Activated gamma-delta T cell treated with anti-CD3 and anti-CD28 coated beads, Interleukin-2, amount 50 U/mL, for 16 hours (primary cell): ENCODE results near the gene CYP3A4.
"Not testable (repeated sequence)": the region's sequence is repeated elsewhere in the genome, so short reads cannot be mapped to it uniquely, and the experiment has no call there.

ENCODE experiments used
- DNase-seq: peaks from one replicate; pipeline ENCODE4 v3.0.0-alpha.2; 2020; ENCODE audit warnings: low read depth

Gene CYP3A4

GRCh38 chr7:99752356-99752755, 31.6 kb downstream of the CYP3A4 start:
- DNase-seq: no peak

GRCh38 chr7:99751322-99752052, 32.5 kb downstream of the CYP3A4 start:
- not testable (repeated sequence) for DNase-seq

DNA sequence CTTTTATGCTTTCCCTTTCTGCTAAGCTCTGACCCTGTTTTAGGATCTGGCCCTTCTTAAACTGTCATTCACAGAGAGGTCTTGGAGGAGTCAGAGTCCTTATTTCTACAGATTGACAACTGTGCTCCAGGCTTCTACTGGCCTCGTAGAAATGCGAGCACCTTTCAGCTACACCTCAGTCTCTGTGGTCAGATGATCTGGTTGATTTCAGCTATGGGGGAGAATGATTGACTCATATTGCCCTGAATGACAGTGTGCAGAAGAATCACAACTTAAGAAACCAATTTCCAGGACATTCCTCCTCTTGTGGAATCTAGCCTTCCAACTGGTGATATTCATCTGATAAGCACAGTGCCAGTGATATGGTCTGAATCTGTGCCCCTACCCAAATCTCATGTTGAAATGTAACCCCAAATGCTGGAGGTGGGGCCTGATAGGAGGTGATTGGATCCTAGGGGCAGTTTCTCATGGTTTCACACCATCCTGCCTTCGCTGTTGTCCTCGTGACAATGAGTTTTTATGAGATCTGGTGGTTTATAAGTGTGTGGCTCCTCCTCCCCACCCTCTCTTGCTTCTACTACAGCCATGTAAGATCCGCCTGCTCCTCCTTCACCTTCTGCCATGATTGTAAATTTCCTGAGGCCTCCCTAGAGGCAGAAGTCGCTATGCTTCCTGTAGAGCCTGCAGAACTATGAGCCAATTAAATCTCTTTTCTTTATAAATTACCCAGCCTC, 35.0 kb downstream of the CYP3A4 start:
- DNase-seq: no peak

- not testable (repeated sequence) for DNase-seq
Measured at GRCh38 chr7:99746915-99747314, 37.1 kb downstream of the CYP3A4 start.

DNA sequence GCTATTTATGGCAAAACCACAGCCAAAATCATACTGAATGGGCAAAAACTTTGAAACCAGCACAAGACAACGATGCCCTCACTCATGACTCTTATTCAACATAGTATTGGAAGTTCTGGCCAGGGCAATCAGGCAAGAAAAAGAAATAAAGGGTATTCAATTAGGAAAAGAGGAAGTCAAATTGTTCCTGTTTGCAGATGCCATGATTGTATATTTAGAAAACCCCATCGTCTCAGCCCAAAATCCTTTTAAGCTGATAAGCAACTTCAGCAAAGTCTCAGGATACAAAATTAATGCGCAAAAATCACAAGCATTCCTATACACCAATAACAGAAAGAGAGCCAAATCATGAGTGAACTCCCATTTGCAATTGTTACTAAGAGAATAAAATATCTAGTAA, 38.6 kb downstream of the CYP3A4 start:
- not testable (repeated sequence) for DNase-seq

- no peak for DNase-seq
Measured at GRCh38 chr7:99742737-99743394, 41.1 kb downstream of the CYP3A4 start.

GRCh38 chr7:99741441-99741795, 42.6 kb downstream of the CYP3A4 start:
- no peak for DNase-seq

GRCh38 chr7:99740573-99741440, 43.2 kb downstream of the CYP3A4 start:
- no peak for DNase-seq

DNA sequence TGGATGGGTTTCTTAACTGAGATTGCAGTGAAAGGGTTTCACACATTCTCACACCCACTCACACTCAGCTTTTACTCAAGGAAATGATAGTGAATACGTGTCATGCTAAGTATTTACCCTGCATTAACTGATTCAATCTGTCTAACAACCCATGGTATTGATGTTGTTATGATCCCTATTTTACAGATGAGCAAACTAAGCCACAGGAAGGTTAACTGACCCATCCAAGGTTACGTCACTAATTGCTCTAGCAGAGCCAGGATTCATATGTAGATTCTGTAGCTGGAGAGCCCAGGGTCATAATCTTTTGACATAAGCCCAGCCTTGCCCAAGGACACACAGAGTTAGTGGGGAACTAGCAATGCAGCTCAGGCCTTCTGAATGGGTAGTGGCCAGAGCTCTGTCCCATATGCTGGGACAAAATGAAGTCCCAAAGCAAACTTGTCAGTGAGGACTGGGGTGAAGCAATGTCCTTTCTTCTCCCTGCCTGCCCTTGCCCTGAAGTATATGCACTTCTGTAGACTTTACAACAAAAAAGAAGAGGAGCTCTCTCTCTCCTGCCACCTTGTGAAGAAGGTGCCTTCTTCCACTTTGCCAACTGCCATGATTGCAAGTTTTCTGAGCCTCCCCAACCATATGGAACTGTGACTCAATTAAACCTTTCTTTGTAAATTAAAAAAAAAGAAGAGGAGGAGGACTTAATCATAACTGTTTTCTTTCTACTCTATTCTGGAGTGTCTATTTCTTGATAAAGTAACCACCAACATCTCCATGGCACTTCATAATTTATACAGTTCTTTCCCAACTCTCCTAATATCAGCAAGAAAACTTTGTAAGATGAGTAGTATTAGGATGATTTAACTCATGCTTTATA, 44.0 kb downstream of the CYP3A4 start:
- no peak for DNase-seq

GRCh38 chr7:99737726-99738125, 46.3 kb downstream of the CYP3A4 start:
- no peak for DNase-seq

DNA sequence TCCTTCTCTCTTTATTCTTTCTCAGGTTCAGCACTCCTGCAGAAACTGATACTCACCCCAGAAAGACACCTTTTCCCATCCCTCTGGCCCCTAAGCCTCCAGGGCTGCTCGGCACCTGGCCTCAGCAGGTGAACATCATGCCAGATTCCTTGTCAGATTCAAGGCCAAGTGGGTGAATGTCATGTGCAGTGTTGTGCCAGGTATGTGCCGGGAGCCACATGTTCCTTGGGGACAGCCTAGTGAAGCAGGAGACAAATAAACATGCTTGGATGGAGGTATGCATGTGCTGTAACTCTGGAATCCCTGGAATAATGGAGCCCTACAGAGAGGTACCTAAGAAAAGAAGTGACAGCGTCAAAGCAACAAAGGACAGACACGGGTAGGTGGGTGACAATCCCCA, 47.3 kb downstream of the CYP3A4 start:
- not testable (repeated sequence) for DNase-seq

GRCh38 chr7:99734987-99735386, 49.0 kb downstream of the CYP3A4 start, which contains the start of gene CYP3A7:
Gene CYP3A7 (minus strand): TSS chr7:99735196. CDS start chr7:99735093, 103 bp downstream.
- DNase-seq: no peak

DNA sequence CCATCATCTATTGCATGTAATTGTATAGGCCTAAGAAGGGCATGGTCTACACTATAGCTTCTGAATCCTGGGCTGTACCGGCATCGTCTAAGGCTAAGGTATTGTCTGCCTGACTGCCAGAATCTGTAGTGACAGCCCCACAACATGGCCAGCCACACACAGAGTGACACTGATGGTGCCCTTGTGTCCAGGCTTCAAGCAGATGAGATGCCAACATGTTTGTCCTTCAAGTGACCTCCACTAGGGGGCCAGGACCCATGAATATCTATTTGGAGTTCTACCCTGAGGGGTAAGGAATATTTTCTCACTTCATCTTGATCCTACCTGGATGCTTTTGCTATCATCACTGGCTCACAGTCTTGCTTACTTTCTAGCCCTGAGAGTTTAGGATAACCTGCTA, 50.5 kb downstream of the CYP3A4 start:
- DNase-seq: no peak

GRCh38 chr7:99733003-99733402, 51.0 kb downstream of the CYP3A4 start:
- DNase-seq: no peak

DNA sequence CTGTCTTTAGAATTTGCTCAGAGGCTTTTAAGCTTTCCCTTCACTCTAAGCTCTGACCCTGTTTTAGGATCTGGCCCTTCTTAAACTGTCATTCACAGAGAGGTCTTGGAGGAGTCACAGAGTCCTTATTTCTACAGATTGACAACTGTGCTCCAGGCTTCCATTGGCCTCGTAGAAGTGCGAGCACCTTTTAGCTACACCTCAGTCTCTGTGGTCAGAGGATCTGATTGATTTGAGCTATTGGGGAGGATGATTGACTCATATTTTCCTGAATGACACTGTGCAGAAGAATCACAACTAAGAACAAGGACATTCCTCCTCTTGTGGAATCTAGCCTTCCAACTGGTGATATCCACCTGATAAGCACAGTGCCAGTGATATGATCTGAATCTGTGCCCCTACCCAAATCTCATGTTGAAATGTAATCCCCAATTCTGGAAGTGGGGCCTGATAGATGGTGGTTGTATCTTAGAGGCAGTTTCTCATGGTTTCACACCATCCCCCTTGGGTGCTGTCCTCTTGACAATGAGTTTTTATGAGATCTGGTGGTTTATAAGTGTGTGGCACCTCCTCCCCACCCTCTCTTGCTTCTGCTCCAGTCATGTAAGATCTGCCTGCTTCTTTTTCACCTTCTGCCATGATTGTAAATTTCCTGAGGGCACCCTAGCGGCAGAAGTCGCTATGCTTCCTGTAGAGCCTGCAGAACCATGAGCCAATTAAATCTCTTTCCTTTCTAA, 52.2 kb downstream of the CYP3A4 start:
- no peak for DNase-seq

DNA sequence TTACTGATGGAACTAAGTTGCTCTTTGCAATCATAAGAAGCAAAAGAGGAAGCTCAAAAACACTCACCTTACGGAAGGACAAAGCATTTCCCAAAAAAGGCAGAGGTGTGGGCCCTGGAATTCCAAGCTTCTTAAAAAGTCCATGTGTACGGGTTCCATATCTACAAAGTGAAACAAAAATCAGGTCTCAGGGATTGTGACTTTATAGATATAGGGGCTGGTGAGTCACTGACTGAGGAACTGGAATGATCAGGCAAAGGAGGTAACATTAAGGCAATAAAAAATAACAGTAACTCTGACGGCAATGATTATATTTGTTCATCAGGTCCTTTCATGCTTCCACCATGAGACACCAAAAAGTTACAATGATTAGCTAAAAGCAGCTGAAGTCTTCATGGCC, 53.0 kb downstream of the CYP3A4 start:
- DNase-seq: no peak

DNA sequence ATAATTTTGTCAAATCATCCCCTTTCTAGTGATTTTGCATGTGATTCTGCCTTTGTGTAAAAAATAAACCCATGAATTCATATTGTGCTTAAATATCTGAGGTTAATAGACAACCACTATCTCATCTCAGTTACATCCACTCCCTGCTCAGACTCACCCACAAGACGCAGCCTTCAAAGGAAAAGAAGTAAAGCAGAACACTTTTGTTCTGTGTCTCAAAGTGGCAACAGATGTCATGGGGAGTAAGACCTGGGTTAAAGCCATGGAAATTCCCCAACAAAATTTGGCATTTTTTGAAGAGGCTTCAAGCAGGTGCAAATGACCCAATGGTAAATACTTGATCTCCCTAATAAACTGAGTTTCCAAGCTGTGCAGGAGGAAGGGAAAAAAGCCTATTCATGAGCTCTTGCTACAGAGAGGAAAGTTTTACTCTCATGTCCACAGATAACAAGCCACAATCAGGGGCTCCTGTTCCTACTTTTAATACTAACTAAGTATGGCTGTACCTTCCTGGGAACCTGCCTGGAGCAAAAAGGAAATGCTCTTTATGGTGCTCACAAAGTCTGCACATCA, 53.7 kb downstream of the CYP3A4 start:
- DNase-seq: no peak

GRCh38 chr7:99729486-99730237, 54.3 kb downstream of the CYP3A4 start:
- DNase-seq: no peak

GRCh38 chr7:99728615-99729014, 55.4 kb downstream of the CYP3A4 start:
- no peak for DNase-seq
